Measurements from ENCODE around the gene BLOC1S2.

Gene BLOC1S2

GRCh38 chr10:100286051-100287033 lies at the start of gene BLOC1S2:
Gene BLOC1S2 (minus strand): TSS chr10:100286680. CDS start chr10:100286659, 21 bp downstream.
- Histone ChIP-seq H3K27me3 (ENCODE audit: control insufficient read depth, insufficient read depth, low read length) (no peaks in the 10 kb centered on the region), H3K9me3 (ENCODE audit: control insufficient read depth, low read length) (no peaks in the 10 kb centered on the region), H3K36me3 (ENCODE audit: control insufficient read depth, insufficient read depth, low read length) (no peaks in the 10 kb centered on the region), H3K4me1 (ENCODE audit: control insufficient read depth, insufficient read depth, low read length) (peaks cover 13% of the 10 kb centered on the region), H3K4me3 (ENCODE audit: low read length) (peak within 1 kb of the TSS; percentile 96), H3K9ac (ENCODE audit: low read length) (peak within 1 kb of the TSS; percentile 96)

GRCh38 chr10:100334762-100335161 lies 48.3 kb upstream of the BLOC1S2 start:
- Histone ChIP-seq H3K9me3 (ENCODE audit: control insufficient read depth, low read length) (no peaks in the 10 kb centered on the region), H3K36me3 (ENCODE audit: control insufficient read depth, insufficient read depth, low read length) (no peaks in the 10 kb centered on the region), H3K27me3 (ENCODE audit: control insufficient read depth, insufficient read depth, low read length) (peaks cover 11% of the 10 kb centered on the region), H3K4me3 (ENCODE audit: low read length) (no peak overlapping the region), H3K4me1 (ENCODE audit: control insufficient read depth, insufficient read depth, low read length) (no peaks in the 10 kb centered on the region), H3K9ac (ENCODE audit: low read length) (no peak overlapping the region)

GRCh38 chr10:100333661-100334440 lies 47.4 kb upstream of the BLOC1S2 start:
- H3K27me3 ChIP-seq (ENCODE audit: control insufficient read depth, insufficient read depth, low read length) = peaks cover 12% of the 10 kb centered on the region
- H3K36me3 ChIP-seq (ENCODE audit: control insufficient read depth, insufficient read depth, low read length) = no peaks in the 10 kb centered on the region
- H3K4me3 ChIP-seq (ENCODE audit: low read length) = no peak overlapping the region
- no peak overlapping the region for H3K9ac ChIP-seq (ENCODE audit: low read length)
- no peaks in the 10 kb centered on the region for H3K4me1 ChIP-seq (ENCODE audit: control insufficient read depth, insufficient read depth, low read length)
- no peaks in the 10 kb centered on the region for H3K9me3 ChIP-seq (ENCODE audit: control insufficient read depth, low read length)

DNA sequence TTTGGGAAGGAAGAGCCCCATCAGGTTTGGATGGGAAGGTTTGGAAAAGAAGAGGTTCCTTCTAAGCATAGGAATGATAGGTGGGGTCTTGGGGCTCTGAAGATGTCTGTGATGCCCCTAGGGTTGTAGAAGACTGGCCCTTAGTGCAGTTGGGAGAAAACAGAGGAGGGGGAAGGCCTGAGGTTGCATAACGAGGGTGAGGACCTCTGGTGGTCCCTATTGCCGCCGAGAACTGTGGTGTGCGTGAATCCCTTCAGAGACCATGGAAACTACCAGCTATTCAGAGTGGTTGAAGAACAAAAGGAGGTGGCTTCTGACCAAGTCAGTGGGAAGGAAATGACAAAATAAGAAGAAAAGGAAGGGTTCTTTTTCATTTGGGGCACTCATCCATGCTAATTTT lies 46.6 kb upstream of the BLOC1S2 start:
- Histone ChIP-seq H3K27me3 (ENCODE audit: control insufficient read depth, insufficient read depth, low read length) (peaks cover 12% of the 10 kb centered on the region), H3K4me1 (ENCODE audit: control insufficient read depth, insufficient read depth, low read length) (no peaks in the 10 kb centered on the region), H3K9ac (ENCODE audit: low read length) (no peak overlapping the region), H3K9me3 (ENCODE audit: control insufficient read depth, low read length) (no peaks in the 10 kb centered on the region), H3K36me3 (ENCODE audit: control insufficient read depth, insufficient read depth, low read length) (no peaks in the 10 kb centered on the region), H3K4me3 (ENCODE audit: low read length) (no peak overlapping the region)

DNA sequence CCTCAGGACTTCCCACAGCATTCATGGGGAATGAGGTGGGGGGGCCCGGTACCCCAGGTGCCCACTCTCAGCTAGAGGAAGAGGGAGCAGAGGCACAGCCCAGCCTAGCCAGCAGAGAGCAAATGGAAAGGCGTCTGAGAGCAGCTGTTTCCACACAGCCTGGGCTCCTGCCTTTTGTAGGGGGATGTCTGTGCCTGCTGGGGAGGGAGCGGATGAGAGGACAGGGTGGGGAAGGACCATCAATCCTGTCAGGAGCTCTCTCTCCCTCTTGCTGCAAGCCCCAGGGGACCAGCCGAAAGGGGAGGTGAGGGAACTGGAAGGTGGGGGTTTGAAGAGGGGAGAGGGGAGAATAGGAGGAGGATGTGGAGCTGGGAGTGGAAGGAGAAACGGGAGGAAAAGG lies 43.6 kb upstream of the BLOC1S2 start, which contains the start of gene PKD2L1:
Gene PKD2L1 (minus strand): TSS at position 150 of the 400 bp plus-strand sequence. CDS start 125 bp downstream, at position 25.
- Histone ChIP-seq H3K27me3 (ENCODE audit: control insufficient read depth, insufficient read depth, low read length) (peaks cover 12% of the 10 kb centered on the region), H3K4me3 (ENCODE audit: low read length) (no peak within 1 kb of the TSS), H3K9ac (ENCODE audit: low read length) (no peak within 1 kb of the TSS), H3K4me1 (ENCODE audit: control insufficient read depth, insufficient read depth, low read length) (peaks cover 12% of the 10 kb centered on the region), H3K36me3 (ENCODE audit: control insufficient read depth, insufficient read depth, low read length) (no peaks in the 10 kb centered on the region), H3K9me3 (ENCODE audit: control insufficient read depth, low read length) (no peaks in the 10 kb centered on the region)

DNA sequence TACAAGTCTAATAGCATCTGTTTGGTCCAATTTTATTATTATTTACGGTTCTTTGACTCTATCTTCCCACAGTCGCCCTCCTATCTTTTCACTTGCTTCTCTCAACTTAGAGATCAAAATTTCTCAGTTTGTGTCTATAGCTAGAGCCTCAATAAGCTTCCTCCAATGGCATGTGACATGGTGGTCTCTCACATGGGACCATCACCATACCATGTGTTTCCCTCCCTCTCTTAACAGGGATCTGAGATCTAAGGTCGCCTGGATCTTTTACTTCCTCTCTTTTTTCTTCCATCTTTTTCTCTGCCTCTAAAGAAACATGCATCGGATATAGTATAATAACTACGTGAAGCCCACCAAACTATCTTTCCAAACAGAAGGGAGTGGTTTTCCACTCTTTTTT lies 41.7 kb upstream of the BLOC1S2 start:
- Histone ChIP-seq H3K9ac (ENCODE audit: low read length) (no peak overlapping the region), H3K36me3 (ENCODE audit: control insufficient read depth, insufficient read depth, low read length) (no peaks in the 10 kb centered on the region), H3K27me3 (ENCODE audit: control insufficient read depth, insufficient read depth, low read length) (peaks cover 10% of the 10 kb centered on the region), H3K4me3 (ENCODE audit: low read length) (no peak overlapping the region), H3K9me3 (ENCODE audit: control insufficient read depth, low read length) (no peaks in the 10 kb centered on the region), H3K4me1 (ENCODE audit: control insufficient read depth, insufficient read depth, low read length) (peaks cover 12% of the 10 kb centered on the region)

- peaks cover 12% of the 10 kb centered on the region for H3K4me1 ChIP-seq (ENCODE audit: control insufficient read depth, insufficient read depth, low read length)
- no peaks in the 10 kb centered on the region for H3K36me3 ChIP-seq (ENCODE audit: control insufficient read depth, insufficient read depth, low read length)
- H3K9me3 ChIP-seq (ENCODE audit: control insufficient read depth, low read length) = no peaks in the 10 kb centered on the region
- H3K27me3 ChIP-seq (ENCODE audit: control insufficient read depth, insufficient read depth, low read length) = peaks cover 10% of the 10 kb centered on the region
- H3K4me3 ChIP-seq (ENCODE audit: low read length) = no peak overlapping the region
- no peak overlapping the region for H3K9ac ChIP-seq (ENCODE audit: low read length)
Observed at GRCh38 chr10:100327718-100328009, 41.2 kb upstream of the BLOC1S2 start.

GRCh38 chr10:100327007-100327717 lies 40.7 kb upstream of the BLOC1S2 start:
- no peak overlapping the region for H3K4me3 ChIP-seq (ENCODE audit: low read length)
- peaks cover 12% of the 10 kb centered on the region for H3K4me1 ChIP-seq (ENCODE audit: control insufficient read depth, insufficient read depth, low read length)
- no peaks in the 10 kb centered on the region for H3K9me3 ChIP-seq (ENCODE audit: control insufficient read depth, low read length)
- H3K36me3 ChIP-seq (ENCODE audit: control insufficient read depth, insufficient read depth, low read length) = no peaks in the 10 kb centered on the region
- H3K27me3 ChIP-seq (ENCODE audit: control insufficient read depth, insufficient read depth, low read length) = peaks cover 10% of the 10 kb centered on the region
- H3K9ac ChIP-seq (ENCODE audit: low read length) = no peak overlapping the region

DNA sequence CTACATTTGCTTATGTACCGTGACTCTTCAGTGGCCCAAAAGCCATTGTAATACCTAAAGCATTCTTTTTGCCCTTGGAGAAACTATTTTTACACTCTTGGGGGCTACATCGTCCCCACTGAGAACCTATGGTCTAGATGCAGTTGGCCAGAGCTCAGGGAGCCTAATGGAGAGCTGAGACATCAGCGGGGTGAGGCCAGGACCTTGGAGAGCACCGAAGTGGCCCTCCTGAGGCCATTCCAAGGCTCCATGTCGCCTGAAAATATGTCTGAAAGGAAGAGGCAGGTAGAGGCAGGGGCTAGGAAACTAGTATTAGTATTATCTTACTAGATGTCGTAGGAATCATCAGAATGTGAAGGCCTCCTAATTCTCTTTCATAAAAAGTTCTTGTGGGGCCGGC lies 38.7 kb upstream of the BLOC1S2 start:
- Histone ChIP-seq H3K27me3 (ENCODE audit: control insufficient read depth, insufficient read depth, low read length) (peaks cover 6% of the 10 kb centered on the region), H3K4me3 (ENCODE audit: low read length) (no peak overlapping the region), H3K9me3 (ENCODE audit: control insufficient read depth, low read length) (no peaks in the 10 kb centered on the region), H3K4me1 (ENCODE audit: control insufficient read depth, insufficient read depth, low read length) (peaks cover 12% of the 10 kb centered on the region), H3K9ac (ENCODE audit: low read length) (no peak overlapping the region), H3K36me3 (ENCODE audit: control insufficient read depth, insufficient read depth, low read length) (no peaks in the 10 kb centered on the region)

DNA sequence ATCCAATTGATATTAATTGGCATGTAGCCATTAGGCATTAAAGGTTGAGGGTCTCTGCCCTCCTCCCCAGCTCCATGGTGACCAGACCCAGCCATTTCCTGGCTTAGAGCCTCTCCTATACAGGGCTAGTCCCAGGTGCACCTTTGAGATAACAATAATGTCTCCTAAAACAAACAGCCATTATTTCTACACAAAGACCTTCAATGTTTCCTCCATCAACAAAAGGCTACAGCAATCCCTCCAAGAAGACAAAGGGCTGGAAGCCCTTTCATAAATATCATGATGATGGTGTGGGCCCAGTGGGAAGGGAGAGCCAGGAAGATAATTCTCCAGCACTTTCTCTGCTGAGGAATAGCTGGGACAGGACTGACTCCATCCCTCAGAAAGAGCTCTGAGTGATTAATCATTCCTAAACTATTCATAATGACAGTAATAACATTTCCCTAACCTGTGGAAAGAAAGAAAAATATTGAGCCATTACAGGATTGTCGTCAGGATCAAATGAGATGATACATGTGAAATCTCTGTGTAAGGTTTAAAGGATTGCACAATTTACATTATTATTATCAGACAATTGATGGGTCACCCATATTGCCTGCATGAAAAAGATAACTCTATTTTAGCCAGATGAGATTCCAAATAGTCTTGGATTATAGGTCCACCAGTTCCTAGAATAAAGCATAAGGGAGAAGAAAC lies 33.4 kb upstream of the BLOC1S2 start:
- no peaks in the 10 kb centered on the region for H3K9me3 ChIP-seq (ENCODE audit: control insufficient read depth, low read length)
- no peak overlapping the region for H3K4me3 ChIP-seq (ENCODE audit: low read length)
- no peak overlapping the region for H3K9ac ChIP-seq (ENCODE audit: low read length)
- no peaks in the 10 kb centered on the region for H3K27me3 ChIP-seq (ENCODE audit: control insufficient read depth, insufficient read depth, low read length)
- no peaks in the 10 kb centered on the region for H3K4me1 ChIP-seq (ENCODE audit: control insufficient read depth, insufficient read depth, low read length)
- no peaks in the 10 kb centered on the region for H3K36me3 ChIP-seq (ENCODE audit: control insufficient read depth, insufficient read depth, low read length)

DNA sequence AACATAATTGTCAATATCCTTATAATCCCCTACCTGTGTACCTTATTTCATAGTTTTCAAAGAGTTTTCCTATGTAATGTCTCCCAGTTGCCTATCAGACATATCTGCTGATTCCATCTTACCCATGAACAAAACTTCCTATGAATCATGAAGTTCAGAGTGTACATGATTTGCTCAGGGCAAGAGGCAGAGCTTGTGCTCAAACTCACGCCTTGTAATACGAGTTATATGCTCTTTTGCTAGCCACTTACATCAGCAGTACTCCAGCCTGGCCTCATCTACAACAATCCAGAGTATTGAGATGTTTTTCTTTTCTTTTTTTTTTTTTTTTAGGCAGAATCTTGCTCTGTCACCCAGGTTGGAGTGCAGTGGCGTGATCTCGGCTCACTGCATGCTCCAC lies 31.7 kb upstream of the BLOC1S2 start:
- Histone ChIP-seq H3K27me3 (ENCODE audit: control insufficient read depth, insufficient read depth, low read length) (no peaks in the 10 kb centered on the region), H3K4me3 (ENCODE audit: low read length) (no peak overlapping the region), H3K9me3 (ENCODE audit: control insufficient read depth, low read length) (no peaks in the 10 kb centered on the region), H3K9ac (ENCODE audit: low read length) (no peak overlapping the region), H3K4me1 (ENCODE audit: control insufficient read depth, insufficient read depth, low read length) (peaks cover 7% of the 10 kb centered on the region), H3K36me3 (ENCODE audit: control insufficient read depth, insufficient read depth, low read length) (no peaks in the 10 kb centered on the region)
